Smooth muscle cell (in vitro differentiated cells): ENCODE measurements around the gene EXOC6B. TPM values are rescaled to one million over a fixed set of nuclear protein-coding genes. Genes with fewer than 3 reads are reported as not detected.

Source experiments
- DNase-seq: peaks from one replicate; lab custom pipeline; 2025; ENCODE audit not compliant: unreplicated experiment; lab: John Stamatoyannopoulos, UW
- H2AFZ ChIP-seq: fragments of 200-600 bp; sonication (generic); 2 replicates; pipeline ENCODE4 v1.6.0; 2016; ENCODE audit warnings: antibody characterized with exemption, low read depth, mild to moderate bottlenecking
- H3F3A ChIP-seq: fragments of 200-600 bp; sonication (generic); 2 replicates; pipeline ENCODE4 v1.6.0; 2017; ENCODE audit warnings: antibody characterized with exemption, low read depth
- H3K27ac ChIP-seq: fragments of 200-600 bp; sonication (generic); 2 replicates; pipeline ENCODE4 v1.5.1; 2016; ENCODE audit warnings: low read depth, mild to moderate bottlenecking
- H3K27me3 ChIP-seq: fragments of 200-600 bp; sonication (generic); 2 replicates; pipeline ENCODE4 v1.6.1; 2016; ENCODE audit warnings: low read depth, mild to moderate bottlenecking
- H3K36me3 ChIP-seq: fragments of 200-600 bp; sonication (generic); 2 replicates; pipeline ENCODE4 v1.5.1; 2016; ENCODE audit warnings: low read depth
- H3K4me1 ChIP-seq: fragments of 200-600 bp; sonication (generic); 2 replicates; pipeline ENCODE4 v1.5.1; 2016; ENCODE audit warnings: low read depth
- H3K4me2 ChIP-seq: fragments of 200-600 bp; sonication (generic); 2 replicates; pipeline ENCODE4 v1.6.0; 2016; ENCODE audit warnings: mild to moderate bottlenecking
- H3K4me3 ChIP-seq: fragments of 200-600 bp; sonication (generic); 2 replicates; pipeline ENCODE4 v1.5.1; 2016; ENCODE audit warnings: mild to moderate bottlenecking
- H3K79me2 ChIP-seq: fragments of 200-600 bp; sonication (generic); 2 replicates; pipeline ENCODE4 v1.6.0; 2016; ENCODE audit warnings: low read depth, mild to moderate bottlenecking
- H3K9ac ChIP-seq: fragments of 200-600 bp; sonication (generic); 2 replicates; pipeline ENCODE4 v1.6.0; 2016; ENCODE audit warnings: low read depth
- H3K9me3 ChIP-seq: fragments of 200-600 bp; sonication (generic); replicated peaks from 2 replicates; pipeline ENCODE4 v1.5.1; 2016; ENCODE audit warnings: low read depth
- H4K20me1 ChIP-seq: fragments of 200-600 bp; sonication (generic); 2 replicates; pipeline ENCODE4 v1.6.0; 2016; ENCODE audit warnings: low read depth
- CTCF ChIP-seq: fragments of 200-600 bp; sonication (generic); IDR thresholded peaks from 2 replicates; pipeline ENCODE4 v1.5.1; 2017; ENCODE audit warnings: borderline replicate concordance, mild to moderate bottlenecking, antibody characterized with exemption; ENCODE audit not compliant: insufficient read depth, poor library complexity, severe bottlenecking
- WGBS: methylation state at CpG from one replicate; pipeline ENCODE4 v1.1.7; 2016; ENCODE audit warnings: low lambda C conversion rate; 5-methylcytosine and 5-hydroxymethylcytosine counted together
- polyA plus RNA-seq: library from polyadenylated mRNA; unstranded; fragments of >200 nt; fragmentation: Nextera tagmentation; extraction: Ambion mirVana; gene quantifications from 2 replicates; pipeline ENCODE4 v1.2.1, GENCODE V29; 2016
- total RNA-seq: library from RNA; depleted of rRNA; stranded (reverse); fragments of >200 nt; gene quantifications from 2 replicates; pipeline ENCODE4 v1.2.3, GENCODE V29; 2014

Gene EXOC6B
- total and polyA plus RNA-seq, 2 experiments from 2014 or later, result 6.9 to 19.7 TPM

GRCh38 chr2:72698300-72698699 lies 127.5 kb downstream of the EXOC6B start:
- TF ChIP-seq CTCF, result no peak
- Histone ChIP-seq H4K20me1 (peaks cover 21% of the 10 kb centered on the region), H3K4me3 (no peak overlapping the region), H3F3A (no peaks in the 10 kb centered on the region), H3K27ac (no peak overlapping the region), H3K4me2 (no peak overlapping the region), H3K36me3 (no peaks in the 10 kb centered on the region), H3K4me1 (no peaks in the 10 kb centered on the region), H3K79me2 (no peaks in the 10 kb centered on the region), H2AFZ (no peak overlapping the region), H3K9me3 (no peaks in the 10 kb centered on the region), H3K27me3 (no peaks in the 10 kb centered on the region), H3K9ac (no peak overlapping the region)
- no peak for DNase-seq
- 95% methylated on average over 3 of the region's 3 CpGs for WGBS

GRCh38 chr2:72696559-72696958 lies 129.3 kb downstream of the EXOC6B start:
- no peaks in the 10 kb centered on the region for H3F3A ChIP-seq
- no peak for DNase-seq
- WGBS, result 98% methylated on average over 2 of the region's 2 CpGs
- H3K4me2 ChIP-seq, result no peak overlapping the region
- H3K36me3 ChIP-seq, result no peaks in the 10 kb centered on the region
- no peaks in the 10 kb centered on the region for H3K79me2 ChIP-seq
- H3K27me3 ChIP-seq, result no peaks in the 10 kb centered on the region
- H3K4me3 ChIP-seq, result no peak overlapping the region
- no peak overlapping the region for H3K27ac ChIP-seq
- no peaks in the 10 kb centered on the region for H3K9me3 ChIP-seq
- no peak overlapping the region for H2AFZ ChIP-seq
- H3K4me1 ChIP-seq, result no peaks in the 10 kb centered on the region
- TF ChIP-seq CTCF, result no peak
- H3K9ac ChIP-seq, result no peak overlapping the region
- peaks cover 21% of the 10 kb centered on the region for H4K20me1 ChIP-seq

- WGBS, result 81% methylated on average over 1 of the region's 1 CpG
- no peaks in the 10 kb centered on the region for H3K79me2 ChIP-seq
- peaks cover 21% of the 10 kb centered on the region for H4K20me1 ChIP-seq
- no peak for DNase-seq
- H3K27ac ChIP-seq, result no peak overlapping the region
- no peaks in the 10 kb centered on the region for H3K27me3 ChIP-seq
- H3F3A ChIP-seq, result no peaks in the 10 kb centered on the region
- no peak for TF ChIP-seq CTCF
- H3K36me3 ChIP-seq, result no peaks in the 10 kb centered on the region
- H3K9me3 ChIP-seq, result no peaks in the 10 kb centered on the region
- no peak overlapping the region for H2AFZ ChIP-seq
- H3K4me2 ChIP-seq, result no peak overlapping the region
- no peak overlapping the region for H3K9ac ChIP-seq
- H3K4me1 ChIP-seq, result no peaks in the 10 kb centered on the region
- H3K4me3 ChIP-seq, result no peak overlapping the region
Measured at GRCh38 chr2:72695676-72696075, 130.2 kb downstream of the EXOC6B start.

GRCh38 chr2:72694715-72695496 lies 130.9 kb downstream of the EXOC6B start:
- no peaks in the 10 kb centered on the region for H3K27me3 ChIP-seq
- peaks cover 21% of the 10 kb centered on the region for H4K20me1 ChIP-seq
- H3K9me3 ChIP-seq, result no peaks in the 10 kb centered on the region
- H3K4me3 ChIP-seq, result no peak overlapping the region
- no peak overlapping the region for H3K27ac ChIP-seq
- 66% methylated on average over 9 of the region's 9 CpGs for WGBS
- H3K4me2 ChIP-seq, result no peak overlapping the region
- H3F3A ChIP-seq, result no peaks in the 10 kb centered on the region
- H3K9ac ChIP-seq, result no peak overlapping the region
- no peak for TF ChIP-seq CTCF
- H3K79me2 ChIP-seq, result no peaks in the 10 kb centered on the region
- no peaks in the 10 kb centered on the region for H3K4me1 ChIP-seq
- DNase-seq, result no peak
- H3K36me3 ChIP-seq, result no peaks in the 10 kb centered on the region
- H2AFZ ChIP-seq, result no peak overlapping the region
